B cell (primary cell): ENCODE measurements around the gene HOXD9. TPM values are rescaled to one million over a fixed set of nuclear protein-coding genes. Genes with fewer than 3 reads are reported as not detected.

Experiments used
- ATAC-seq: fragments of 200-7000 bp; cut with Tn5 transposase; one replicate; pipeline ENCODE4 v1.10.0; 2021; ENCODE audit warnings: low read depth, mild to moderate bottlenecking, moderate number of reproducible peaks, moderate library complexity
- CTCF ChIA-PET: fragments of 350-600 bp; sonication (Branson Sonifier 250); formaldehyde crosslinking; loops from one replicate; lab custom pipeline; 2021; ENCODE audit warnings: antibody characterized with exemption, inconsistent platforms; lab: Charles Lee
- POLR2A ChIA-PET: fragments of 350-600 bp; sonication (Branson Sonifier 250); formaldehyde crosslinking; loops from one replicate; lab custom pipeline; 2021; ENCODE audit warnings: antibody characterized with exemption; lab: Charles Lee
- DNase-seq: peaks from one replicate; pipeline ENCODE4 v3.0.0; 2013
- H2AFZ ChIP-seq: 2 replicates; pipeline ENCODE4 v1.6.1; 2012; ENCODE audit warnings: mild to moderate bottlenecking, low read depth, low read length; ENCODE audit not compliant: insufficient read depth, poor library complexity, severe bottlenecking
- H3K27ac ChIP-seq, 2 donors: 1 replicate in 1 of 2; 2 replicates in 1 of 2; pipeline ENCODE4 v1.5.1; 2012 to 2013; ENCODE audit warnings: low read length in 2 of 2, mild to moderate bottlenecking in 2 of 2, moderate library complexity in 1 of 2
- H3K27me3 ChIP-seq, 4 experiments: fragments of 200-600 bp in 1 of 4; sonication (generic) in 1 of 4; replicated peaks in 1 of 4; 1 replicate in 2 of 4; 2 replicates in 2 of 4; pipeline versions ENCODE4 v1.6.1 to v1.7.0; 2013 to 2016; ENCODE audit warnings: low read length in 3 of 4, mild to moderate bottlenecking in 2 of 4, mixed read lengths in 1 of 4, moderate library complexity in 1 of 4; ENCODE audit not compliant: insufficient read depth in 4 of 4, control insufficient read depth in 3 of 4; ENCODE audit errors: control extremely low read depth in 1 of 4
- H3K36me3 ChIP-seq, 2 experiments: replicated peaks in 1 of 2; 1 replicate in 1 of 2; 2 replicates in 1 of 2; pipeline versions ENCODE4 v1.6.1 to v1.7.1; 2013; ENCODE audit warnings: low read length in 1 of 2; ENCODE audit not compliant: insufficient read depth in 2 of 2, control insufficient read depth in 1 of 2; ENCODE audit errors: control extremely low read depth in 1 of 2, extremely low read depth in 1 of 2
- H3K4me1 ChIP-seq, 2 donors: fragments of 200-600 bp in 1 of 2; sonication (generic) in 1 of 2; 1 replicate in 1 of 2; 2 replicates in 1 of 2; pipeline versions ENCODE4 v1.5.1 to v1.6.1; 2013 to 2017; ENCODE audit warnings: low read length in 2 of 2; ENCODE audit not compliant: control insufficient read depth in 2 of 2, insufficient read depth in 2 of 2
- H3K4me2 ChIP-seq: replicated peaks from 2 replicates; pipeline ENCODE3; 2012; ENCODE audit warnings: mild to moderate bottlenecking, low read depth, low read length; ENCODE audit not compliant: poor library complexity, severe bottlenecking
- H3K4me3 ChIP-seq, 5 experiments: fragments of 200-600 bp in 1 of 5; sonication (generic) in 1 of 5; 1 replicate in 3 of 5; 2 replicates in 2 of 5; pipeline versions ENCODE4 v1.5.1 to v1.7.0; 2011 to 2016; ENCODE audit warnings: low read length in 4 of 5, mild to moderate bottlenecking in 4 of 5, low read depth in 2 of 5, control low read depth in 1 of 5, moderate library complexity in 1 of 5; ENCODE audit not compliant: insufficient read depth in 1 of 5; ENCODE audit errors: control extremely low read depth in 1 of 5, extremely low read depth in 1 of 5
- H3K79me2 ChIP-seq: fragments of 200-600 bp; sonication (generic); one replicate; pipeline ENCODE4 v1.6.0; 2016; ENCODE audit warnings: low read length; ENCODE audit not compliant: control insufficient read depth, insufficient read depth
- H3K9ac ChIP-seq: fragments of 200-600 bp; sonication (generic); 2 replicates; pipeline ENCODE4 v1.6.1; 2017; ENCODE audit warnings: mild to moderate bottlenecking, low read length, moderate library complexity
- H3K9me3 ChIP-seq, 3 donors: one replicate each; pipeline versions ENCODE4 v1.6.1 to v1.7.1; 2013; ENCODE audit warnings: low read length in 2 of 3; ENCODE audit not compliant: control insufficient read depth in 2 of 3, insufficient read depth in 1 of 3; ENCODE audit errors: control extremely low read depth in 1 of 3
- H4K20me1 ChIP-seq: 2 replicates; pipeline ENCODE4 v1.6.0; 2012; ENCODE audit warnings: mild to moderate bottlenecking, low read length; ENCODE audit not compliant: insufficient read depth, control insufficient read depth, poor library complexity, severe bottlenecking
- H3K27ac Mint-ChIP-seq: one replicate; pipeline ENCODE4 v1.8.0; 2021; ENCODE audit warnings: mixed read lengths
- H3K27me3 Mint-ChIP-seq: one replicate; pipeline ENCODE4 v1.8.0; 2021; ENCODE audit warnings: mixed read lengths
- H3K4me1 Mint-ChIP-seq: one replicate; pipeline ENCODE4 v1.8.0; 2021; ENCODE audit warnings: mixed read lengths
- H3K4me3 Mint-ChIP-seq: one replicate; pipeline ENCODE4 v1.8.0; 2021; ENCODE audit warnings: mixed read lengths
- H3K9me3 Mint-ChIP-seq: one replicate; pipeline ENCODE4 v1.8.0; 2022; ENCODE audit warnings: mixed read lengths; ENCODE audit not compliant: insufficient read depth
- CTCF ChIP-seq: fragments of 200-600 bp; IDR thresholded peaks from one replicate; pipeline ENCODE4 v1.8.0; 2022; ENCODE audit warnings: antibody characterized with exemption, mild to moderate bottlenecking
- EZH2 ChIP-seq: IDR thresholded peaks from 2 replicates; pipeline ENCODE4 v1.6.1; 2012; ENCODE audit warnings: borderline replicate concordance, low read depth, mild to moderate bottlenecking, moderate library complexity, low read length; ENCODE audit not compliant: insufficient read depth, poor library complexity, severe bottlenecking
- WGBS: methylation state at CpG from one replicate; pipeline ENCODE4 v1.1.5; 2013; ENCODE audit warnings: missing lambda C conversion rate; ENCODE audit not compliant: insufficient coverage; 5-methylcytosine and 5-hydroxymethylcytosine counted together
- intact Hi-C: fragments of 100-400 bp; cut with micrococcal nuclease; formaldehyde crosslinking; loops from one replicate; pipeline ENCODE4 v1.10.0; 2022
- polyA plus RNA-seq: library from polyadenylated mRNA; depleted of rRNA; stranded (reverse); fragments of >200 nt; gene quantifications from 2 replicates; pipeline ENCODE4 v1.2.3, GENCODE V29; 2012
- total RNA-seq, 2 donors: library from RNA; stranded (reverse); fragments of 120-200 nt in 1 of 2; gene quantifications; 1 replicate in 1 of 2; 2 replicates in 1 of 2; pipeline versions ENCODE4 v1.2.3 to v1.2.4, GENCODE V29; 2013 to 2022

The HOXD9 gene
- total and polyA plus RNA-seq, 2 donors (not counting 1 experiment from before 2014, with no cell fraction given) = not detected

GRCh38 chr2:176088937-176089842, 33.3 kb upstream of the HOXD9 start:
- 4% methylated on average over 6 of the region's 6 CpGs for WGBS
- DNase-seq = no peak
- ChIA-PET CTCF (interaction anchor here (0.9 kb wide), 1 partner anchor 87 kb away, joined by 4 read pairs; the partner anchor contains the start of gene LNPK), POLR2A (no interaction called here)
- TF ChIP-seq CTCF = no peak
- no peak for TF ChIP-seq EZH2
- peaks cover 15 to 21% of the 10 kb centered on the region in 2 donors for H3K4me1 ChIP-seq
- H3K4me3 ChIP-seq = no peak overlapping the region
- H3K27ac ChIP-seq = no peak overlapping the region
- H3K36me3 ChIP-seq = no peaks in the 10 kb centered on the region
- H4K20me1 ChIP-seq = no peaks in the 10 kb centered on the region
- H3K9me3 ChIP-seq = peaks cover 1 to 63% (median 18%) of the 10 kb centered on the region in 3 donors
- no peaks in the 10 kb centered on the region for H3K79me2 ChIP-seq
- Mint-ChIP-seq H3K27ac (no peak overlapping the region), H3K27me3 (peaks cover 79% of the 10 kb centered on the region), H3K9me3 (peaks cover 3% of the 10 kb centered on the region), H3K4me1 (peaks cover 18% of the 10 kb centered on the region), H3K4me3 (no peak overlapping the region)
- no peak for ATAC-seq
- intact Hi-C loops = no loop called here
- no peak overlapping the region for H2AFZ ChIP-seq
- H3K9ac ChIP-seq = no peak overlapping the region
- H3K27me3 ChIP-seq = peaks cover 0 to 92% (median 83%) of the 10 kb centered on the region in 4 experiments
- H3K4me2 ChIP-seq = no peak overlapping the region

GRCh38 chr2:176089843-176090395, 32.6 kb upstream of the HOXD9 start:
- ChIA-PET CTCF (no interaction called here), POLR2A (no interaction called here)
- Histone ChIP-seq H3K4me2 (no peak overlapping the region), H3K4me3 (no peak overlapping the region), H4K20me1 (no peaks in the 10 kb centered on the region), H2AFZ (no peak overlapping the region), H3K9me3 (peaks cover 1 to 56% (median 13%) of the 10 kb centered on the region in 3 donors), H3K36me3 (no peaks in the 10 kb centered on the region), H3K9ac (no peak overlapping the region), H3K27ac (no peak overlapping the region), H3K79me2 (no peaks in the 10 kb centered on the region), H3K27me3 (peaks cover 0 to 92% (median 85%) of the 10 kb centered on the region in 4 experiments), H3K4me1 (peaks cover 15 to 21% of the 10 kb centered on the region in 2 donors)
- H3K27ac Mint-ChIP-seq = no peak overlapping the region
- DNase-seq (no peak), ATAC-seq (no peak)
- peaks cover 3% of the 10 kb centered on the region for H3K9me3 Mint-ChIP-seq
- TF ChIP-seq EZH2 (no peak), CTCF (no peak)
- peaks cover 18% of the 10 kb centered on the region for H3K4me1 Mint-ChIP-seq
- no peak overlapping the region for H3K4me3 Mint-ChIP-seq
- H3K27me3 Mint-ChIP-seq = peaks cover 79% of the 10 kb centered on the region
- intact Hi-C loops = loop anchor here (10.0 kb wide), 1 partner anchor 1755 kb away; the partner anchor contains the start of gene SP9
